H1 (cell line): ENCODE results near the gene KIAA1671. TPM values are rescaled to one million over a fixed set of nuclear protein-coding genes. Genes with fewer than 3 reads are reported as not detected.

ENCODE experiments used
- CTCF ChIA-PET: fragments of 300-600 bp; sonication (Branson Sonifier 250); formaldehyde crosslinking; loops from one replicate; lab custom pipeline; 2021; ENCODE audit not compliant: partially characterized antibody; lab: Charles Lee
- POLR2A ChIA-PET: fragments of 300-600 bp; sonication (Branson Sonifier 250); formaldehyde crosslinking; loops from one replicate; lab custom pipeline; 2021; ENCODE audit warnings: inconsistent platforms; ENCODE audit not compliant: partially characterized antibody; lab: Charles Lee
- DNase-seq, 2 experiments: peaks; one replicate each; pipeline versions ENCODE4 v3.0.0 to v3.0.0-alpha.2; 2010 to 2022; ENCODE audit warnings: low spot score in 2 of 2, low read depth in 1 of 2, mixed read lengths in 1 of 2
- FAIRE-seq: peaks from 2 replicates; lab custom pipeline; 2011; peaks lifted over from hg19 to GRCh38; lab: Jason Lieb, UNC
- H2AFZ ChIP-seq: 2 replicates; pipeline ENCODE4 v1.8.1; 2012; ENCODE audit warnings: low read length, inconsistent platforms
- H2AK5ac ChIP-seq: 2 replicates; pipeline ENCODE4 v1.6.1; 2013; ENCODE audit warnings: low read depth, low read length
- H2BK120ac ChIP-seq: replicated peaks from 2 replicates; pipeline ENCODE3; 2013; ENCODE audit warnings: low read depth, low read length, inconsistent platforms
- H2BK12ac ChIP-seq: 2 replicates; pipeline ENCODE4 v1.6.1; 2013; ENCODE audit warnings: low read depth, low read length
- H2BK15ac ChIP-seq: 2 replicates; pipeline ENCODE4 v1.6.1; 2013; ENCODE audit warnings: low read length
- H2BK20ac ChIP-seq: 2 replicates; pipeline ENCODE4 v1.6.1; 2013; ENCODE audit warnings: low read length
- H2BK5ac ChIP-seq: 2 replicates; pipeline ENCODE4 v1.6.1; 2013; ENCODE audit warnings: low read depth, low read length
- H3K14ac ChIP-seq: 2 replicates; pipeline ENCODE4 v1.6.1; 2013; ENCODE audit warnings: inconsistent platforms; ENCODE audit not compliant: insufficient read length
- H3K18ac ChIP-seq: 2 replicates; pipeline ENCODE4 v1.6.1; 2013; ENCODE audit warnings: low read length; ENCODE audit errors: extremely low read depth
- H3K23ac ChIP-seq: 2 replicates; pipeline ENCODE4 v1.6.1; 2013; ENCODE audit warnings: inconsistent platforms; ENCODE audit not compliant: insufficient read length
- H3K23me2 ChIP-seq: 2 replicates; pipeline ENCODE4 v1.6.1; 2013; ENCODE audit warnings: low read depth, low read length
- H3K27ac ChIP-seq: 2 replicates; pipeline ENCODE4 v1.6.1; 2011; ENCODE audit warnings: low read depth, low read length, inconsistent platforms
- H3K27me3 ChIP-seq, 4 experiments: replicated peaks in 1 of 4; 1 replicate in 1 of 4; 2 replicates in 3 of 4; pipeline versions ENCODE4 v1.6.1 to v1.8.1; 2011 to 2013; ENCODE audit warnings: low read length in 3 of 4, mild to moderate bottlenecking in 3 of 4, inconsistent platforms in 2 of 4, mixed read lengths in 2 of 4, moderate library complexity in 1 of 4; ENCODE audit not compliant: control insufficient read depth in 3 of 4, insufficient read depth in 3 of 4; ENCODE audit errors: extremely low read depth in 1 of 4
- H3K36me3 ChIP-seq, 4 experiments: 2 replicates each; pipeline versions ENCODE4 v1.6.1 to v1.8.1; 2011 to 2013; ENCODE audit warnings: mild to moderate bottlenecking in 4 of 4, low read length in 3 of 4, moderate library complexity in 2 of 4, control low read depth in 1 of 4, inconsistent platforms in 1 of 4; ENCODE audit not compliant: insufficient read depth in 4 of 4, control insufficient read depth in 2 of 4
- H3K4ac ChIP-seq: replicated peaks from 2 replicates; pipeline ENCODE3; 2013; ENCODE audit warnings: low read length, low read depth, mixed read lengths, inconsistent platforms; ENCODE audit not compliant: insufficient read length
- H3K4me1 ChIP-seq, 4 experiments: replicated peaks in 1 of 4; 1 replicate in 1 of 4; 2 replicates in 3 of 4; pipeline versions ENCODE4 v1.6.1 to v1.8.1; 2011 to 2013; ENCODE audit warnings: low read length in 3 of 4, inconsistent platforms in 2 of 4, mixed read lengths in 1 of 4; ENCODE audit not compliant: insufficient read depth in 4 of 4, control insufficient read depth in 3 of 4
- H3K4me2 ChIP-seq, 2 experiments: 2 replicates each; pipeline versions ENCODE4 v1.6.1 to v1.8.1; 2011 to 2013; ENCODE audit warnings: low read depth in 2 of 2, low read length in 2 of 2, control low read depth in 1 of 2, inconsistent platforms in 1 of 2, mild to moderate bottlenecking in 1 of 2; ENCODE audit not compliant: insufficient read depth in 1 of 2
- H3K4me3 ChIP-seq, 4 experiments: fragments of 200-600, 300-600 bp in 1 of 4; sonication (generic), shearing (Covaris generic), sonication (Bioruptor Twin) in 1 of 4; 2 replicates each; pipeline versions ENCODE4 v1.5.1 to v1.8.1; 2011 to 2016; ENCODE audit warnings: low read length in 4 of 4, low read depth in 3 of 4, control low read depth in 2 of 4, inconsistent platforms in 2 of 4, mild to moderate bottlenecking in 2 of 4, mixed read lengths in 1 of 4, moderate library complexity in 1 of 4; ENCODE audit not compliant: insufficient read depth in 2 of 4; ENCODE audit errors: extremely low read depth in 1 of 4
- H3K56ac ChIP-seq: replicated peaks from 2 replicates; pipeline ENCODE3; 2013; ENCODE audit warnings: low read depth, mild to moderate bottlenecking, mixed read lengths, low read length, inconsistent platforms; ENCODE audit not compliant: insufficient read length
- H3K79me1 ChIP-seq: 2 replicates; pipeline ENCODE4 v1.6.1; 2013; ENCODE audit warnings: low read depth, low read length, control low read depth
- H3K79me2 ChIP-seq, 2 experiments: 2 replicates each; pipeline versions ENCODE4 v1.6.1 to v1.8.1; 2012 to 2013; ENCODE audit warnings: low read length in 2 of 2, mild to moderate bottlenecking in 2 of 2, inconsistent platforms in 1 of 2; ENCODE audit not compliant: insufficient read depth in 2 of 2, control insufficient read depth in 1 of 2
- H3K9ac ChIP-seq, 4 experiments: replicated peaks in 1 of 4; 1 replicate in 1 of 4; 2 replicates in 3 of 4; pipeline versions ENCODE4 v1.6.1 to v1.8.1; 2011 to 2013; ENCODE audit warnings: low read depth in 3 of 4, low read length in 3 of 4, control low read depth in 2 of 4, mild to moderate bottlenecking in 2 of 4, moderate library complexity in 2 of 4, inconsistent platforms in 1 of 4; ENCODE audit errors: extremely low read depth in 1 of 4
- H3K9me3 ChIP-seq, 2 experiments: 2 replicates each; pipeline versions ENCODE4 v1.6.1 to v1.8.1; 2012 to 2013; ENCODE audit warnings: mild to moderate bottlenecking in 2 of 2, moderate library complexity in 2 of 2, control low read depth in 1 of 2, inconsistent platforms in 1 of 2, low read depth in 1 of 2, low read length in 1 of 2, mixed read lengths in 1 of 2; ENCODE audit not compliant: insufficient read depth in 2 of 2
- H4K20me1 ChIP-seq, 2 experiments: replicated peaks in 1 of 2; 2 replicates each; pipeline versions ENCODE3 to v1.8.1; 2011 to 2013; ENCODE audit warnings: inconsistent platforms in 2 of 2, low read length in 2 of 2, mild to moderate bottlenecking in 1 of 2; ENCODE audit not compliant: insufficient read depth in 2 of 2, control insufficient read depth in 1 of 2
- H4K5ac ChIP-seq: 2 replicates; pipeline ENCODE4 v1.6.1; 2013; ENCODE audit warnings: low read length, low read depth, mixed read lengths, inconsistent platforms; ENCODE audit not compliant: insufficient read length
- H4K8ac ChIP-seq: 2 replicates; pipeline ENCODE4 v1.8.0; 2013; ENCODE audit warnings: mild to moderate bottlenecking, moderate library complexity, low read length, inconsistent platforms; ENCODE audit not compliant: insufficient read depth; ENCODE audit errors: extremely low read depth
- H4K91ac ChIP-seq: replicated peaks from 2 replicates; pipeline ENCODE3; 2013; ENCODE audit warnings: low read length, mixed read lengths, inconsistent platforms; ENCODE audit not compliant: insufficient read length
- ASH2L ChIP-seq: fragments of 200-600, 300-600 bp; sonication (generic); IDR thresholded peaks from one replicate; pipeline ENCODE4 v1.7.1; 2017; ENCODE audit warnings: low read length
- ATF3 ChIP-seq: IDR thresholded peaks from 2 replicates; pipeline ENCODE4 v1.6.1; 2011; ENCODE audit warnings: low read depth, mild to moderate bottlenecking, low read length; ENCODE audit not compliant: insufficient read depth
- CTCF ChIP-seq, 3 experiments: IDR thresholded peaks; 1 replicate in 2 of 3; 2 replicates in 1 of 3; pipeline versions ENCODE4 v1.5.1 to v1.6.1; 2011; ENCODE audit warnings: low read length in 3 of 3, mild to moderate bottlenecking in 3 of 3, inconsistent platforms in 2 of 3, low read depth in 1 of 3, moderate library complexity in 1 of 3; ENCODE audit not compliant: insufficient read depth in 1 of 3; ENCODE audit errors: control extremely low read depth in 1 of 3
- SP1 ChIP-seq: IDR thresholded peaks from 2 replicates; pipeline ENCODE4 v1.6.1; 2011; ENCODE audit warnings: low read depth, low read length
- SP2 ChIP-seq: IDR thresholded peaks from 2 replicates; pipeline ENCODE4 v1.6.1; 2012; ENCODE audit warnings: mild to moderate bottlenecking, low read length, inconsistent platforms
- TBP ChIP-seq: IDR thresholded peaks from 2 replicates; pipeline ENCODE4 v1.6.1; 2011; ENCODE audit warnings: low read depth, low read length, improper control_type of control experiment
- WGBS, 2 experiments: shearing (Covaris generic) in 1 of 2; methylation state at CpG; one replicate each; pipeline versions ENCODE4 v1.1.6 to v1.1.7; 2013 to 2015; ENCODE audit warnings: low lambda C conversion rate in 2 of 2, mixed read lengths in 2 of 2, inconsistent platforms in 1 of 2, low coverage in 1 of 2, missing lambda C conversion rate in 1 of 2; ENCODE audit not compliant: insufficient replicate concordance in 2 of 2, insufficient coverage in 1 of 2, insufficient read length in 1 of 2; ENCODE audit errors: extremely low coverage in 1 of 2, missing lambda C conversion rate in 1 of 2; 5-methylcytosine and 5-hydroxymethylcytosine counted together
- polyA plus RNA-seq, 7 experiments: library from polyadenylated mRNA; depleted of rRNA in 3 of 7; stranded (reverse) in 5 of 7; unstranded in 2 of 7; fragments of >200 nt in 5 of 7; fragments of 200-250 nt in 2 of 7; gene quantifications; 1 replicate in 5 of 7; 2 replicates in 1 of 7; 4 replicates in 1 of 7; pipeline versions ENCODE4 v1.2.1 to v1.2.3, GENCODE V29; 2011 to 2013; ENCODE audit warnings: missing spikeins in 2 of 7, mixed read lengths in 2 of 7
- total RNA-seq: library from RNA; stranded (reverse); fragmentation: NEBNext Ultra II Directional; extraction: Animal tissue kit (Norgen Biotek cat#: 25700); gene quantifications from 2 replicates; pipeline ENCODE4 v1.2.1, GENCODE V29; 2021

KIAA1671 gene
- total and polyA plus RNA-seq, 2 of the 8 experiments (the other 6 are each of a cell fraction or from before 2014, with no cell fraction given) = 6.4 to 23.9 TPM

- TF ChIP-seq ATF3 (no peak), CTCF (IDR thresholded peaks at IDR 0.05; ENCODE audit: control extremely low read depth in 1 of 3, insufficient read depth in 1 of 3, low read depth in 1 of 3, low read length in 3 of 3) (no peak), TBP (no peak), SP2 (no peak), ASH2L (no peak), SP1 (no peak)
- TF ChIP-seq, all 59 proteins: peak for 0
- H3K23me2 ChIP-seq = no peaks in the 10 kb centered on the region
- no peak overlapping the region for H2AK5ac ChIP-seq
- no peak overlapping the region for H3K4ac ChIP-seq
- ChIA-PET CTCF (no interaction called here), POLR2A (no interaction called here)
- H3K18ac ChIP-seq = no peak overlapping the region
- no peak overlapping the region for H2BK20ac ChIP-seq
- H3K4me3 ChIP-seq = no peak overlapping the region
- H4K20me1 ChIP-seq = no peaks in the 10 kb centered on the region
- no peaks in the 10 kb centered on the region for H3K79me1 ChIP-seq
- H2BK12ac ChIP-seq = no peak overlapping the region
- no peak for FAIRE-seq
- H3K23ac ChIP-seq = no peak overlapping the region
- no peak for DNase-seq
- no peak overlapping the region for H3K4me2 ChIP-seq
- H3K27ac ChIP-seq = no peak overlapping the region
- no peak overlapping the region for H4K91ac ChIP-seq
- no peak overlapping the region for H3K56ac ChIP-seq
- no peaks in the 10 kb centered on the region for H3K27me3 ChIP-seq
- no peak overlapping the region for H2BK5ac ChIP-seq
- no peak overlapping the region for H2BK15ac ChIP-seq
- no peaks in the 10 kb centered on the region for H3K79me2 ChIP-seq
- no peak overlapping the region for H3K14ac ChIP-seq
- WGBS, 2 experiments = 97% methylated on average over 1 of the region's 1 CpG; no CpG with 5 or more reads in 1 of the 2 experiments
- no peak overlapping the region for H4K8ac ChIP-seq
- H2BK120ac ChIP-seq = no peak overlapping the region
- no peak overlapping the region for H4K5ac ChIP-seq
- peaks cover 0 to 5% of the 10 kb centered on the region in 2 experiments; a peak in 1 of 4 replicates for H3K9me3 ChIP-seq
- H3K36me3 ChIP-seq = peaks cover 0 to 13% (median 0%) of the 10 kb centered on the region in 4 experiments; a peak in 3 of 8 replicates
- peaks cover 0 to 3% (median 0%) of the 10 kb centered on the region in 4 experiments; a peak in 1 of 7 replicates for H3K4me1 ChIP-seq
- H3K9ac ChIP-seq = no peak overlapping the region
- H2AFZ ChIP-seq = no peak overlapping the region
Measured at GRCh38 chr22:24905909-24906308, 46.6 kb upstream of the KIAA1671 start.
